GM23338 (cell line): ENCODE data around the gene SLC25A26. TPM values are rescaled to one million over a fixed set of nuclear protein-coding genes. Genes with fewer than 3 reads are reported as not detected.
"Not testable (repeated sequence)": the region's sequence is repeated elsewhere in the genome, so short reads cannot be mapped to it uniquely, and the experiment has no call there.

Source experiments
- ATAC-seq: fragments of 200-7000 bp; cut with Tn5 transposase; 3 replicates; pipeline ENCODE4 v1.9.1; 2020
- DNase-seq: peaks from one replicate; pipeline ENCODE4 v3.0.0-alpha.2; 2015; ENCODE audit warnings: low spot score
- H2AFZ ChIP-seq: fragments of 200-600 bp; sonication (generic); 2 replicates; pipeline ENCODE4 v1.8.0; 2016; ENCODE audit warnings: antibody characterized with exemption, mild to moderate bottlenecking, moderate library complexity
- H3F3A ChIP-seq: fragments of 200-600 bp; sonication (generic); replicated peaks from 2 replicates; pipeline ENCODE4 v1.8.0; 2017; ENCODE audit warnings: antibody characterized with exemption, mixed run types, low read depth
- H3K27ac ChIP-seq: fragments of 200-600 bp; sonication (generic); 2 replicates; pipeline ENCODE4 v1.6.1; 2016; ENCODE audit warnings: low read depth
- H3K27me3 ChIP-seq: fragments of 200-600 bp; sonication (generic); 2 replicates; pipeline ENCODE4 v1.8.0; 2016; ENCODE audit warnings: mild to moderate bottlenecking, mixed run types, moderate library complexity; ENCODE audit not compliant: insufficient read depth
- H3K36me3 ChIP-seq: fragments of 200-600 bp; sonication (generic); 2 replicates; pipeline ENCODE4 v1.8.0; 2016; ENCODE audit warnings: mild to moderate bottlenecking; ENCODE audit not compliant: insufficient read depth
- H3K4me1 ChIP-seq: fragments of 200-600 bp; sonication (generic); 2 replicates; pipeline ENCODE4 v1.8.0; 2016; ENCODE audit warnings: mild to moderate bottlenecking, moderate library complexity; ENCODE audit not compliant: insufficient read depth
- H3K4me2 ChIP-seq: fragments of 200-600 bp; sonication (generic); 2 replicates; pipeline ENCODE4 v1.7.1; 2017; ENCODE audit warnings: mixed run types
- H3K4me3 ChIP-seq: fragments of 200-600 bp; sonication (generic); 2 replicates; pipeline ENCODE4 v1.6.1; 2016; ENCODE audit warnings: mixed run types
- H3K79me2 ChIP-seq: fragments of 200-600 bp; sonication (generic); replicated peaks from 2 replicates; pipeline ENCODE4 v1.8.0; 2017; ENCODE audit warnings: mild to moderate bottlenecking; ENCODE audit not compliant: insufficient read depth
- H3K9me2 ChIP-seq: fragments of 200-600 bp; sonication (generic); 2 replicates; pipeline ENCODE4 v1.8.0; 2017; ENCODE audit not compliant: insufficient read depth
- H4K20me1 ChIP-seq: fragments of 200-600 bp; sonication (generic); replicated peaks from 2 replicates; pipeline ENCODE4 v1.8.0; 2017; ENCODE audit warnings: mild to moderate bottlenecking; ENCODE audit not compliant: insufficient read depth
- H3K27ac Mint-ChIP-seq: 2 replicates; pipeline ENCODE4 v1.8.0; 2020; ENCODE audit warnings: inconsistent platforms, mild to moderate bottlenecking, moderate library complexity, mixed read lengths
- H3K27me3 Mint-ChIP-seq: 3 replicates; pipeline ENCODE4 v1.8.0; 2022; ENCODE audit warnings: low read depth, mild to moderate bottlenecking, moderate library complexity, mixed read lengths, inconsistent platforms; ENCODE audit not compliant: insufficient read depth, poor library complexity
- H3K36me3 Mint-ChIP-seq: 3 replicates; pipeline ENCODE4 v1.8.0; 2021; ENCODE audit warnings: low read depth, mild to moderate bottlenecking, inconsistent platforms, moderate library complexity, mixed read lengths
- H3K4me1 Mint-ChIP-seq: 3 replicates; pipeline ENCODE4 v1.8.0; 2020; ENCODE audit warnings: mild to moderate bottlenecking, inconsistent platforms, mixed read lengths
- H3K4me3 Mint-ChIP-seq: 3 replicates; pipeline ENCODE4 v1.8.0; 2021; ENCODE audit warnings: moderate library complexity, mild to moderate bottlenecking, inconsistent platforms, mixed read lengths
- H3K9me3 Mint-ChIP-seq: 3 replicates; pipeline ENCODE4 v1.8.0; 2020; ENCODE audit warnings: moderate library complexity, mild to moderate bottlenecking, inconsistent platforms, mixed read lengths
- CREB1 ChIP-seq: fragments of 250-450 bp; sonication (Bioruptor Pico); IDR thresholded peaks from 2 replicates; pipeline ENCODE4 v1.5.0; 2020; ENCODE audit warnings: low read depth, mild to moderate bottlenecking, moderate library complexity
- EZH2 ChIP-seq: fragments of 200-600 bp; sonication (generic); IDR thresholded peaks from one replicate; pipeline ENCODE4 v1.8.0; 2017; ENCODE audit warnings: antibody characterized with exemption, mild to moderate bottlenecking, low read depth; ENCODE audit not compliant: unreplicated experiment
- REST ChIP-seq: IDR thresholded peaks from one replicate; pipeline ENCODE4 v1.6.1; 2018; ENCODE audit warnings: antibody characterized with exemption; ENCODE audit not compliant: unreplicated experiment
- STAT1 ChIP-seq: IDR thresholded peaks from one replicate; pipeline ENCODE4 v1.6.1; 2016; ENCODE audit warnings: antibody characterized with exemption; ENCODE audit not compliant: unreplicated experiment
- ZNF114 ChIP-seq: fragments of 250-450 bp; sonication (Bioruptor Pico); IDR thresholded peaks from 2 replicates; pipeline ENCODE4 v1.5.0; 2020; ENCODE audit warnings: mild to moderate bottlenecking, moderate library complexity
- polyA plus RNA-seq: library from polyadenylated mRNA; unstranded; fragments of >200 nt; fragmentation: Nextera tagmentation; extraction: Ambion mirVana; gene quantifications from 2 replicates; pipeline ENCODE4 v1.2.1, GENCODE V29; 2016
- total RNA-seq: library from RNA; depleted of rRNA; stranded (reverse); fragments of >200 nt; shearing (Covaris generic); gene quantifications from 2 replicates; pipeline ENCODE4 v1.2.3, GENCODE V29; 2014

SLC25A26 gene
- total and polyA plus RNA-seq, 2 experiments from 2014 or later = 24.8 to 40.2 TPM

- no peak for TF ChIP-seq ZNF114
- no peak for TF ChIP-seq REST
- TF ChIP-seq STAT1 = no peak
- TF ChIP-seq EZH2 = no peak
These were observed 58.4 kb downstream of the SLC25A26 start (continued) for GRCh38 chr3:66279168-66279567.

GRCh38 chr3:66280304-66280703 lies 59.5 kb downstream of the SLC25A26 start:
- Mint-ChIP-seq H3K4me1 (peaks cover 18% of the 10 kb centered on the region; the same call in 2 of the 3 replicates), H3K4me3 (no peak overlapping the region), H3K27me3 (no peaks in the 10 kb centered on the region), H3K27ac (peak overlapping the region; percentile 61; the same call in 1 of the 2 replicates), H3K9me3 (no peaks in the 10 kb centered on the region), H3K36me3 (0 out of 3 replicates have a peak, but pooled peaks cover 1% of the 10 kb centered on the region)
- TF ChIP-seq CREB1 (no peak), REST (no peak)
- Histone ChIP-seq H3K4me3 (no peak overlapping the region), H3K9me2 (no peaks in the 10 kb centered on the region), H3F3A (no peaks in the 10 kb centered on the region), H3K4me1 (peaks cover 12% of the 10 kb centered on the region), H3K27me3 (no peaks in the 10 kb centered on the region), H3K4me2 (no peak overlapping the region), H4K20me1 (0 out of 2 replicates have a peak, but pooled peaks cover 2% of the 10 kb centered on the region), H3K36me3 (no peaks in the 10 kb centered on the region), H2AFZ (no peak overlapping the region), H3K79me2 (no peaks in the 10 kb centered on the region), H3K27ac (no peak overlapping the region)
- DNase-seq = no peak
- ATAC-seq = no peak

GRCh38 chr3:66291922-66292321 lies 71.1 kb downstream of the SLC25A26 start:
- H3K27ac Mint-ChIP-seq, H3K27me3 Mint-ChIP-seq, H3K4me3 Mint-ChIP-seq, H3K27me3 ChIP-seq, H3K4me1 ChIP-seq, H3K36me3 ChIP-seq, H3K9me3 Mint-ChIP-seq, H3K4me3 ChIP-seq, H3K27ac ChIP-seq, H3K4me2 ChIP-seq, H2AFZ ChIP-seq, H4K20me1 ChIP-seq, H3F3A ChIP-seq, H3K9me2 ChIP-seq, H3K79me2 ChIP-seq, ATAC-seq, H3K36me3 Mint-ChIP-seq, DNase-seq: not testable (repeated sequence)
- peaks cover 24% of the 10 kb centered on the region for H3K4me1 Mint-ChIP-seq
